Liver (tissue), 3 donors: Measurements from ENCODE around the gene DGKB.

Source experiments
- ATF3 ChIP-seq: IDR thresholded peaks from 2 replicates; pipeline ENCODE4 v1.6.1; 2016; ENCODE audit warnings: antibody characterized with exemption
- CTCF ChIP-seq: fragments of 150-350 bp; IDR thresholded peaks from 2 replicates; pipeline ENCODE4 v1.5.1; 2017; ENCODE audit warnings: improper control_type of control experiment, low read depth, low read length; ENCODE audit not compliant: missing input control
- FOXA1 ChIP-seq: IDR thresholded peaks from 2 replicates; pipeline ENCODE4 v1.6.1; 2016; ENCODE audit warnings: antibody characterized with exemption
- HNF4A ChIP-seq, 2 donors: conservative IDR thresholded peaks; 2 replicates each; pipeline ENCODE4 v1.6.1; 2016; ENCODE audit warnings: antibody characterized with exemption in 2 of 2, mild to moderate bottlenecking in 2 of 2
- MAX ChIP-seq: IDR thresholded peaks from 2 replicates; pipeline ENCODE4 v1.6.1; 2016; ENCODE audit warnings: antibody characterized with exemption
- RAD21 ChIP-seq, 2 donors: IDR thresholded peaks; 2 replicates each; pipeline ENCODE4 v1.6.1; 2016; ENCODE audit warnings: antibody characterized with exemption in 2 of 2, mild to moderate bottlenecking in 2 of 2
- REST ChIP-seq: IDR thresholded peaks from 2 replicates; pipeline ENCODE4 v1.6.1; 2016; ENCODE audit warnings: antibody characterized with exemption, mild to moderate bottlenecking
- donor health status: healthy.
- donor health status: healthy.

- TF ChIP-seq HNF4A (conservative IDR thresholded peaks at IDR 0.05) (no peak), RAD21 (IDR thresholded peaks at IDR 0.05) (no peak), MAX (no peak), CTCF (no peak), REST (no peak), FOXA1 (no peak), ATF3 (no peak)
Measured at GRCh38 chr7:14673202-14673601, 229.3 kb downstream of the DGKB start.
